G401 (cell line): ENCODE results near the gene EMID1. TPM values are rescaled to one million over a fixed set of nuclear protein-coding genes. Genes with fewer than 3 reads are reported as not detected.

Source experiments
- DNase-seq: peaks from one replicate; pipeline ENCODE4 v3.0.0-alpha.2; 2015; ENCODE audit warnings: low spot score
- in situ Hi-C: cut with HindIII; loops from 2 replicates; pipeline ENCODE4 v1.10.0; 2016; ENCODE audit warnings: low sequenced_read_pairs, mixed read lengths
- total RNA-seq: library from RNA; depleted of rRNA; stranded (reverse); fragments of >200 nt; shearing (Covaris generic); gene quantifications from 2 replicates; pipeline ENCODE4 v1.2.3, GENCODE V29; 2014; rRNA removed

EMID1 gene
- total RNA-seq, result 7.9 and 20.7 TPM in 2 replicates

GRCh38 chr22:29205594-29206371 lies at the start of gene EMID1:
TSS of gene EMID1 (plus strand) at chr22:29205896. CDS start at chr22:29206039, 143 bp downstream.
- DNase-seq, result no peak

DNA sequence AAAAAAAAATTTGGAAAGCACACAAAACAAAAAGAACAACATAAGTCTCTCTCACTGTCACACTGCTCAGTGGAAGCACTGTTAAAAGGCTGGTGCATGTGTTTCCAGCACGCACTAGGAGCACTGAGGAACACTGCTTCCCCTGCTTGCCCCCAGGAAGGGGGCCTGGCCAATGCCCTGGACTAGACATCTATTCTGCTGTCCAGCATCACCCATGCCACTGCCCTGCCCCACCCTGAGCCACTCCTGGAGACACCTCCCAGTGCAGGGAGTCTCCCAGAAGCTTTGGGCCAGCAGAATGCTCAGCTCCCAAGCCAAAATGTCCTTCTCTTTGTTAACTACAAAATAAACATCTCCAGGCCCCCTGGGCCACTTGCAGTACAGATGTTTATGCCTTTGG lies 49.7 kb upstream of the EMID1 start:
- in situ Hi-C loops, result no loop called here
- no peak for DNase-seq

More at GRCh38 chr22:29205594-29206371, at the start of gene EMID1:
- in situ Hi-C loops, result loop anchor here (5.0 kb wide), 1 partner anchor 198 kb away; no protein-coding TSS in a partner anchor

- in situ Hi-C loops, result no loop called here
- DNase-seq, result no peak
These were observed 49.2 kb upstream of the EMID1 start for GRCh38 chr22:29156507-29156906.

- in situ Hi-C loops, result no loop called here
- no peak for DNase-seq
These were observed 47.7 kb upstream of the EMID1 start for GRCh38 chr22:29157759-29158535.

DNA sequence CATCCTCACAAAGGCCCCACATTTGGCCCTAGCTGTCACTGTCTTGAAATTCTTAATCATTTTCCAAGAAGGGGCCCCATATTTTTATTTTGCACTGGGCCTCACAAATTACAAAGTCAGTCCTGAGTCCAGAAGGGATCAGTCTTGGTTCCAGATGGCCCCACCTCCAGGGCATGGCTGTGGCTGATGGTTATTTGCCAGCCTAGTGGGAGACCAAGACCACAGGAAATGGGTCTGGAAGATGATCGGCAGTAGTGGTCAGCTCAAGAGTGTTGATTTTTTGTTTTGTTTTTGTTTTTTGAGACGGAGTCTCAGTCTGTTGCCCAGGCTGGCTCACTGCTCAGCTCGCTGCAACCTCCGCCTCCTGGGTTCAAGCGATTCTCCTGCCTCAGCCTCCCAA lies 47.1 kb upstream of the EMID1 start:
- in situ Hi-C loops, result no loop called here
- DNase-seq, result no peak

DNA sequence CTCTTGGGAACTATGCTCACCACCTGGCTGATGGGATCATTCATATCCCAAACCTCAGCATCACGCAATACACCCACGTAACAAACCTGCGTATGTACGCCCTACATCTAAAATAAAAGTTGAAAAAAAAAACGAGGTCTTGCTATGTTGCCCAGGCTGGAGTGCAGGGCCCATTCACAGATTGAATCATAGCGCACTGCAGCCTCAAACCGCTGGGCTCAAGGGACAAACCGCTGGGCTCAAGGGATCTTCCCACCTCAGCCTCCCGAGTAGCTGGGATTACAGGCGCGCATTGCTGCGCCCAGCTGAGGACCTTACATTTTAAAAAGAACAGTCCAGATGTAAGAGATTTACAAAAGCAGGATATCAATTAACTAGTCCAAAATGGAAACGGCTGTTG lies 41.9 kb upstream of the EMID1 start:
- no peak for DNase-seq
- in situ Hi-C loops, result no loop called here

- in situ Hi-C loops, result no loop called here
- DNase-seq, result no peak
These were observed 40.2 kb upstream of the EMID1 start for GRCh38 chr22:29165321-29166060.

- no peak for DNase-seq
- in situ Hi-C loops, result no loop called here
These were observed 39.5 kb upstream of the EMID1 start for GRCh38 chr22:29166180-29166579.

DNA sequence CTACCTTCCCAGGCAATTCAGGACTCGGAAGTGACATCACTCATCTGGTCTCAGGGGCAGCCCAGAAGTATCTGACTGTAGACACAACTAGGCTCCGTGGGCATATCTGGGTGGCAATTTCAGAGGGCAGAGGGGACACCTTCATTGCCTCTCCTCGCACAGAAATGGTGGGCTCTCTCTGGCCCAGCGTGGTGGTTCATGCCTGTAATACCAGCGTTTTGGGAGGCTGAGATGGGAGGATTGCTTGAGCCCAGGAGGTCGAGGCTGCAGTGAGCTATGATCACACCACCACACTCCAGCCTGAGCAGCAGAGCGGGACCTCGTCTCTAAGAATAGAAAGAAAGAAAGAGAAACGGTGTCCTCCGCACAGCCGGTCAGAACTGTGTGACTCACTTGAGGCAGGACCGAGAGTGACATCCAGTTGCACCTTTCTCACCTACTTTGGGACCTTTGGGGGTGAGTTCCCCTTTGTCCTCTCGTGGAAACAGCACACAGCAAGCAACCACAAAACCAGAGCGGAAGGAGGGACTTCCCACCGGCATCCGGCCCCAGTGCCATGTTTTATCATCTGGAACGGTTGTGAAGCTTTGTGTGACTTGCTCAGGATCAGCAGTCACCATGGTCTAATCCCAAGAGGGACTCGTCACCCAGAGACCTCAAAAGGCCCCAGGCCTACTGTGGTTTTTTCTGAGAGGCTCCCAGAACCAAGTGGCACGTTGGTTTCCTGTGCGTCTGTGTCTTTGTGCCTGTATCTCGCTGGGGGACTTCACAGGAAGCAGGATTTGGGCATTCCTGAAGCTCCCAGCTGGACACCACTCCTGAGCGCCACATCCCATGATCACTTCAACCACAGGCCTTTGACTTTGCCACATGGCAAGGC lies 38.4 kb upstream of the EMID1 start:
- in situ Hi-C loops, result no loop called here
- no peak for DNase-seq

DNA sequence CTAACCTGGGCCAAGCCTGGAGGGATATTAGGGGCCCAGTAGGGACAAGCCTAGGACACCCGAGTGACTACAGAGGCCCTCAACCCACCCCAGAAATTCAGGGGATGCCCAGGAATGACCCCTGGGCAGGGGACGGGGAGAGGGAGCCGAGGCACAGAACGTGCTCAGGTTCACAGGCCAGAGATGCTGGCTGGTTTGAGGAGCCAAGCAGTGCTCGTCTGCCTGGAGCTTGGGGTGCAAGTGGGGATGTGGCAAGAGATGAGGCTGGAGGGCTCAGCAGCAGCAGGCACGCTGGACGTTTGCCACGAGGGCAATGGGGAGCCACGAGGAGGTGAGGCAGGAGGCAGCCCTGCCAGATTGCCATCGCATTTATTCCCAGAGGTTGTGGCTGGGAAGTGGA lies 34.0 kb upstream of the EMID1 start:
- in situ Hi-C loops, result no loop called here
- no peak for DNase-seq

DNA sequence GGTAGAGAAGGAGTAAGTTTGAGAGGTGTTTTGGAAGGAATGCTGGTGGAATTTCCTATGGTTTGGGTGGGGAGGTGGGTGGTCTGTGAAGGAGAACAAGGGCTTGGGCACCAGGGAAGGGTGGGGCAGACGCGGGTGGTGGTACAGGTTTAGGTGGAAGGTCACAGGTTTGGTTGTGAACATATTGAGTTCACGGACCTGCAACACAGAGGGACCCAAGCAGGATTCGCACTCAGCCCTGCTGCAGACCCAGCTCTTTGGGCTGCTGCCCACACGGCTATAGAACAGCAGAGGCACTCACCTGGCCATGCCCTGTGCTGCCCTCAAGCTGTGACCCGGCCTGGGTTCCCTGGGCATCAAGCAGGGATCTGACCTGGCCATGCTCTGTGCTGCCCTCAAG lies 33.5 kb upstream of the EMID1 start:
- in situ Hi-C loops, result no loop called here
- no peak for DNase-seq

- no peak for DNase-seq
- in situ Hi-C loops, result no loop called here
These were observed 30.3 kb upstream of the EMID1 start for GRCh38 chr22:29175312-29175835.

GRCh38 chr22:29183971-29184848 lies 21.5 kb upstream of the EMID1 start:
- in situ Hi-C loops, result no loop called here
- no peak for DNase-seq

- in situ Hi-C loops, result no loop called here
These were observed 20.7 kb upstream of the EMID1 start for GRCh38 chr22:29184849-29185490.

DNA sequence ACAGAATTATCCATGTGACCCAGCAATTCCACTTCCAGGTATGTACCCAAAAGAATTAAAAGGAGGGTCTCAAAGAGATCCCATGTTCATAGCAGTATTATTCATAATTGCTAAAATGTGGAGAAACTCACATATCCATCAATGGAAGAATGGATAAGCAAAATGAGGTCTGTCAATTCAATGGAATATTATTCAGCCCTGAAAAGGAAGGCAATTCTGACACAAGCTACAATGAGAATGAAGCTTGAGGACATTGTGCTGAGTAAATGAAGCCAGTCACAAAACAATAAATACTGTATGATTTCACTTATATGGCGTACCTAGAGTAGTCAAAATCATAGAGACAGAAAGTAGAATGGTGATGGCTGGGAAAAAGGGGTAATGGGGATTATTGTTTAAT lies 19.4 kb upstream of the EMID1 start:
- DNase-seq, result no peak
- in situ Hi-C loops, result no loop called here

More at GRCh38 chr22:29184849-29185490, 20.7 kb upstream of the EMID1 start:
- no peak for DNase-seq

DNA sequence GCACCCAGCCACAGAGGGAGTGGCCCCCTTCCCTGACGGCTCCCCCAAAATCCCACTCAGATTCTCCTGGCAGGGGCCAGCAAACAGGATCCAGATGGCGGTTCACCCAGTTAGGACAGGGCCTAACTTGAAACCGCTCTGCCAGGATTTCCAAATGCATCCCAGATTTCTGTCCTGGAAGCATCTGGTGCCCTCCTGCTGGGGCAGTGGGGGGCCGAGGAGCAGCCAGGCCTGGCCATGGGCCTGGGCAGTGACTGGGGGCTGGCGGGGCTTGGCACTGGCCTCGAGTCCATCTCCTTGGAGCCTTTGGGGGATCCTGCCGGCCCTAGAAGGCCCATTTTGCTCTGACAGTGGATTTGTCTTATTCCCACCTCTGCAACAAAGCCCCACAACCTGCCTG lies 17.9 kb upstream of the EMID1 start:
- DNase-seq, result peak; percentile 66
- in situ Hi-C loops, result no loop called here

DNA sequence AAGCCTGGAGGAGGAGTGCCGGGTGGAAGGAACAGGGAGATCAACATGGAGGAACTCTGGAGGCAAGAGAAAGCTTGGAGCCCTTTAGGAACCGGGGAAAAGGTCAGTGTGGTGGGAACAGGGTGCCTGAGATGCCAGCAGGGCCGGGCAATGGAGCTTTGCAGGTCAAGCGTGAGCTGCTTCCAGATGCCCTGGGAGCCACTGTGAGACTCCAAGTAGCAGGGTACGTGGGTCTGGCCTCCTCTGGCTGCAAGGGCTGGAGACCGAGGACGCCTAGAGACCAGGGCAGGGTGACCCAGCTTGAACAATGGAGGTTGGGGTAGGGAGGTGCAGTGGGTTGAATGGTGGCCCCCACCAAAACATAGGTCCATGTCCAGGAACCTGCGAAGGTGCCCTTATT lies 15.6 kb upstream of the EMID1 start:
- no peak for DNase-seq
- in situ Hi-C loops, result no loop called here
